Smooth muscle cell (in vitro differentiated cells): Measurements from ENCODE around the gene MUC5B. TPM values are rescaled to one million over a fixed set of nuclear protein-coding genes. Genes with fewer than 3 reads are reported as not detected.

Source experiments
- DNase-seq: peaks from one replicate; lab custom pipeline; 2025; ENCODE audit not compliant: unreplicated experiment; lab: John Stamatoyannopoulos, UW
- H2AFZ ChIP-seq: fragments of 200-600 bp; sonication (generic); 2 replicates; pipeline ENCODE4 v1.6.0; 2016; ENCODE audit warnings: antibody characterized with exemption, low read depth, mild to moderate bottlenecking
- H3F3A ChIP-seq: fragments of 200-600 bp; sonication (generic); 2 replicates; pipeline ENCODE4 v1.6.0; 2017; ENCODE audit warnings: antibody characterized with exemption, low read depth
- H3K27ac ChIP-seq: fragments of 200-600 bp; sonication (generic); 2 replicates; pipeline ENCODE4 v1.5.1; 2016; ENCODE audit warnings: low read depth, mild to moderate bottlenecking
- H3K27me3 ChIP-seq: fragments of 200-600 bp; sonication (generic); 2 replicates; pipeline ENCODE4 v1.6.1; 2016; ENCODE audit warnings: low read depth, mild to moderate bottlenecking
- H3K36me3 ChIP-seq: fragments of 200-600 bp; sonication (generic); 2 replicates; pipeline ENCODE4 v1.5.1; 2016; ENCODE audit warnings: low read depth
- H3K4me1 ChIP-seq: fragments of 200-600 bp; sonication (generic); 2 replicates; pipeline ENCODE4 v1.5.1; 2016; ENCODE audit warnings: low read depth
- H3K4me2 ChIP-seq: fragments of 200-600 bp; sonication (generic); 2 replicates; pipeline ENCODE4 v1.6.0; 2016; ENCODE audit warnings: mild to moderate bottlenecking
- H3K4me3 ChIP-seq: fragments of 200-600 bp; sonication (generic); 2 replicates; pipeline ENCODE4 v1.5.1; 2016; ENCODE audit warnings: mild to moderate bottlenecking
- H3K79me2 ChIP-seq: fragments of 200-600 bp; sonication (generic); 2 replicates; pipeline ENCODE4 v1.6.0; 2016; ENCODE audit warnings: low read depth, mild to moderate bottlenecking
- H3K9ac ChIP-seq: fragments of 200-600 bp; sonication (generic); 2 replicates; pipeline ENCODE4 v1.6.0; 2016; ENCODE audit warnings: low read depth
- H3K9me3 ChIP-seq: fragments of 200-600 bp; sonication (generic); replicated peaks from 2 replicates; pipeline ENCODE4 v1.5.1; 2016; ENCODE audit warnings: low read depth
- H4K20me1 ChIP-seq: fragments of 200-600 bp; sonication (generic); 2 replicates; pipeline ENCODE4 v1.6.0; 2016; ENCODE audit warnings: low read depth
- WGBS: methylation state at CpG from one replicate; pipeline ENCODE4 v1.1.7; 2016; ENCODE audit warnings: low lambda C conversion rate; 5-methylcytosine and 5-hydroxymethylcytosine counted together
- polyA plus RNA-seq: library from polyadenylated mRNA; unstranded; fragments of >200 nt; fragmentation: Nextera tagmentation; extraction: Ambion mirVana; gene quantifications from 2 replicates; pipeline ENCODE4 v1.2.1, GENCODE V29; 2016
- total RNA-seq: library from RNA; depleted of rRNA; stranded (reverse); fragments of >200 nt; gene quantifications from 2 replicates; pipeline ENCODE4 v1.2.3, GENCODE V29; 2014
- TF ChIP-seq, protein P1 (sequence below): fragments of 200-600 bp; sonication (generic); IDR thresholded peaks from 2 replicates; pipeline ENCODE4 v1.5.1; 2017; ENCODE audit warnings: borderline replicate concordance, mild to moderate bottlenecking, antibody characterized with exemption; ENCODE audit not compliant: insufficient read depth, poor library complexity, severe bottlenecking

Gene MUC5B
- total and polyA plus RNA-seq, 2 experiments from 2014 or later: not detected

DNA sequence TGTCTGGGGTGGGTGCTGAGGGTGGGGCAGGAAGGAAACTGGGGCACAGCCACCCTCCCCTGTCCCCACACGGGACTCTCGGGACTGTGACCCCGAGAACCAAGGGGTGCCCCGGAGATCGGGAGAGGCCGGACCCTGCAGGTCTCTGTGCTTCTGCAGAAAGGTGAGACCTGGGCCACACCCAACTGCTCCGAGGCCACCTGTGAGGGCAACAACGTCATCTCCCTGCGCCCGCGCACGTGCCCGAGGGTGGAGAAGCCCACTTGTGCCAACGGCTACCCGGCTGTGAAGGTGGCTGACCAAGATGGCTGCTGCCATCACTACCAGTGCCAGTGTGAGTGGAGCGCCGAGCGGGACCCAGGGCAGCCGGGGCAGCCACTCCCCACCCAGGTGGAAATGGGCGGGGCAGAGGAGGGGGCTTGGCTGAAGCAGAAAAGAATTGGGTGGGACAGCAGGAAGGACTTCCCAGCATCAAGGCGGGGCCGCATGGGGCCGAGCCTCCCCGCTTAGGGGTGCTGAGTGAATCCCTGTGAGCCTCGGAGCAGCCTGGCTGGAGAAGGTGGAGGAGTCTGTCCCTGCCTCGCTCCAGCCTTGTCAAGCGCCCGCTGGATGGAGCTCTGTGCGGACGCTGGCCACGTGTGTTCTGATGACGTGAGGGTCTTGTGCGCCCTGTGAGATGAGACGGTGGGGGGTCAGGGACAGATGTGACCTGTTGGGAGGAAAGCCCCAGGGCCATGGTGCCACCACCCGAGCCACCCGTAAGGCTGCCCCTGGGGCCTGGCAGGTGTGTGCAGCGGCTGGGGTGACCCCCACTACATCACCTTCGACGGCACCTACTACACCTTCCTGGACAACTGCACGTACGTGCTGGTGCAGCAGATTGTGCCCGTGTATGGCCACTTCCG, 29.3 kb upstream of the MUC5B start:
- H3K9me3 ChIP-seq: no peaks in the 10 kb centered on the region
- no peak overlapping the region for H3K4me2 ChIP-seq
- no peak overlapping the region for H3K4me3 ChIP-seq
- H3K27ac ChIP-seq: no peak overlapping the region
- no peak overlapping the region for H2AFZ ChIP-seq
- WGBS: 93% methylated on average over 42 of the region's 43 CpGs
- TF ChIP-seq, protein P1, sequence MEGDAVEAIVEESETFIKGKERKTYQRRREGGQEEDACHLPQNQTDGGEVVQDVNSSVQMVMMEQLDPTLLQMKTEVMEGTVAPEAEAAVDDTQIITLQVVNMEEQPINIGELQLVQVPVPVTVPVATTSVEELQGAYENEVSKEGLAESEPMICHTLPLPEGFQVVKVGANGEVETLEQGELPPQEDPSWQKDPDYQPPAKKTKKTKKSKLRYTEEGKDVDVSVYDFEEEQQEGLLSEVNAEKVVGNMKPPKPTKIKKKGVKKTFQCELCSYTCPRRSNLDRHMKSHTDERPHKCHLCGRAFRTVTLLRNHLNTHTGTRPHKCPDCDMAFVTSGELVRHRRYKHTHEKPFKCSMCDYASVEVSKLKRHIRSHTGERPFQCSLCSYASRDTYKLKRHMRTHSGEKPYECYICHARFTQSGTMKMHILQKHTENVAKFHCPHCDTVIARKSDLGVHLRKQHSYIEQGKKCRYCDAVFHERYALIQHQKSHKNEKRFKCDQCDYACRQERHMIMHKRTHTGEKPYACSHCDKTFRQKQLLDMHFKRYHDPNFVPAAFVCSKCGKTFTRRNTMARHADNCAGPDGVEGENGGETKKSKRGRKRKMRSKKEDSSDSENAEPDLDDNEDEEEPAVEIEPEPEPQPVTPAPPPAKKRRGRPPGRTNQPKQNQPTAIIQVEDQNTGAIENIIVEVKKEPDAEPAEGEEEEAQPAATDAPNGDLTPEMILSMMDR: no peak
- no peaks in the 10 kb centered on the region for H3F3A ChIP-seq
- no peaks in the 10 kb centered on the region for H3K4me1 ChIP-seq
- no peak overlapping the region for H3K9ac ChIP-seq
- no peak for DNase-seq
- H3K79me2 ChIP-seq: no peaks in the 10 kb centered on the region
- H3K27me3 ChIP-seq: no peaks in the 10 kb centered on the region
- no peaks in the 10 kb centered on the region for H4K20me1 ChIP-seq
- no peaks in the 10 kb centered on the region for H3K36me3 ChIP-seq

DNA sequence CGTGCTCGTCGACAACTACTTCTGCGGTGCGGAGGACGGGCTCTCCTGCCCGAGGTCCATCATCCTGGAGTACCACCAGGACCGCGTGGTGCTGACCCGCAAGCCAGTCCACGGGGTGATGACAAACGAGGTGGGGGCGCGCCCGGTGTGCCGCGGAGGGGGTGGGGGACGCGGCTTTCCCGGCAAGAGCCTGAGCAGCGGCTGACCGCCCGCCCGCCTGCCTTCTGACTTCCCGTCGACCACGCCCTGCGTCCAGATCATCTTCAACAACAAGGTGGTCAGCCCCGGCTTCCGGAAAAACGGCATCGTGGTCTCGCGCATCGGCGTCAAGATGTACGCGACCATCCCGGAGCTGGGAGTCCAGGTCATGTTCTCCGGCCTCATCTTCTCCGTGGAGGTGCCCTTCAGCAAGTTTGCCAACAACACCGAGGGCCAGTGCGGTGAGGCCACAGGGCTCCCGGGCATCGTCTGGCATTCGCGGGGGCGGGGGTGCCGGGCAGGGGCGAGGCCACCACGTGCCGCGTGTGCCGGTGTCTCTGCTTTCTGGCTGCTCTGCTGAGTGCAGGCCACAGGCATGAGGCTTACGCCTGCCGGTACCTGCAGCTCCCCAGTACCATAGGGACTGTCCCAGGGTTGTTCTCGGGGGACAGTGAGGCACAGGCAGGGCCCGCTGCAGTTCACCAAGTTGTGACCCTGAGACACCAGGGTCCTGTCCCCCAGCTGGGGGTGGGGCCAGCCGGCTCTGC, 28.5 kb upstream of the MUC5B start:
- H2AFZ ChIP-seq: no peak overlapping the region
- TF ChIP-seq, protein P1: no peak
- DNase-seq: no peak
- H3K36me3 ChIP-seq: no peaks in the 10 kb centered on the region
- H3K4me2 ChIP-seq: no peak overlapping the region
- no peaks in the 10 kb centered on the region for H3K9me3 ChIP-seq
- no peak overlapping the region for H3K4me3 ChIP-seq
- no peaks in the 10 kb centered on the region for H3F3A ChIP-seq
- 97% methylated on average over 53 of the region's 59 CpGs for WGBS
- H4K20me1 ChIP-seq: no peaks in the 10 kb centered on the region
- H3K4me1 ChIP-seq: no peaks in the 10 kb centered on the region
- no peak overlapping the region for H3K9ac ChIP-seq
- no peaks in the 10 kb centered on the region for H3K27me3 ChIP-seq
- no peak overlapping the region for H3K27ac ChIP-seq
- no peaks in the 10 kb centered on the region for H3K79me2 ChIP-seq

DNA sequence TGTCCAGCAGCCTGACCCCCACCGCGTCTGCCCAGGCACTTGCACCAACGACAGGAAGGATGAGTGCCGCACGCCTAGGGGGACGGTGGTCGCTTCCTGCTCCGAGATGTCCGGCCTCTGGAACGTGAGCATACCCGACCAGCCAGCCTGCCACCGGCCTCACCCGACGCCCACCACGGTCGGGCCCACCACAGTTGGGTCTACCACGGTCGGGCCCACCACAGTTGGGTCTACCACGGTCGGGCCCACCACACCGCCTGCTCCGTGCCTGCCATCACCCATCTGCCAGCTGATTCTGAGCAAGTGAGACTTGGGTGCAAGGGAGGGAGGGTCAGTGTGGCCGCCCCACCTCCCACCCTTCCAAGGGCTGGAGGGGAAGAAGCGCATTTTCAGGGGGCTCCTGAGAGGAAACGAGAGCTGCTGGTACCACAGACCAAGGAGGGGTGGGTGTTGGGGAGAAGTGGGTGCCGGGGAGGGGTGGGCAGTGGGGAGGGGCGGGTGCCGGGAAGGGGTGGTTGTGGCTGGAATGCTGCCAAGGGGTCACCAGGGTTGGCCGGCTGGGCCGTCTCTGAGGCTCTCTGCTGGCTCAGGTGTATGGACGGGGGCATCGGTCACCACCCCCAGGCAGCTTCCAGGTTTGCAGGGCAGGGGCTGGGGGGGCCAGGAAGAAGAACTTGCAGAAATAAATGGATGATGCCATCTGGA, 27.7 kb upstream of the MUC5B start:
- Histone ChIP-seq H3K36me3 (no peaks in the 10 kb centered on the region), H4K20me1 (no peaks in the 10 kb centered on the region), H3K4me2 (no peak overlapping the region), H3K4me1 (no peaks in the 10 kb centered on the region), H3K79me2 (no peaks in the 10 kb centered on the region), H3K9ac (no peak overlapping the region), H3K4me3 (no peak overlapping the region), H3K27me3 (no peaks in the 10 kb centered on the region), H2AFZ (no peak overlapping the region), H3F3A (no peaks in the 10 kb centered on the region), H3K9me3 (no peaks in the 10 kb centered on the region), H3K27ac (no peak overlapping the region)
- 94% methylated on average over 30 of the region's 32 CpGs for WGBS
- no peak for DNase-seq
- TF ChIP-seq, protein P1: no peak
